HepG2 (cell line): ENCODE data around the gene MRM1.

ENCODE experiments used
- BHLHE40 ChIP-seq: IDR thresholded peaks from 2 replicates; pipeline ENCODE4 v1.6.1; 2011; ENCODE audit warnings: low read length, improper control_type of control experiment
- CHCHD3 ChIP-seq: sonication (generic); formaldehyde crosslinking; IDR thresholded peaks from 2 replicates; pipeline ENCODE4 v1.8.0; 2022; ENCODE audit warnings: mild to moderate bottlenecking, missing genetic modification reagents, moderate library complexity
- PHF8 ChIP-seq: sonication (generic); formaldehyde crosslinking; IDR thresholded peaks from 2 replicates; pipeline ENCODE4 v1.5.0; 2020; ENCODE audit warnings: missing genetic modification reagents
- RFX5 ChIP-seq: IDR thresholded peaks from 2 replicates; pipeline ENCODE4 v1.6.1; 2011; ENCODE audit warnings: low read depth, low read length, improper control_type of control experiment
- ZFP36L1 ChIP-seq: sonication (generic); formaldehyde crosslinking; IDR thresholded peaks from 2 replicates; pipeline ENCODE4 v1.8.0; 2022; ENCODE audit warnings: mild to moderate bottlenecking, missing genetic modification reagents, moderate library complexity
- TF ChIP-seq, protein P1 (sequence below): sonication (generic); formaldehyde crosslinking; IDR thresholded peaks from 2 replicates; pipeline ENCODE4 v1.5.0; 2020; ENCODE audit warnings: mild to moderate bottlenecking, missing genetic modification reagents, moderate library complexity
- TF ChIP-seq, protein P2 (sequence below): IDR thresholded peaks from 2 replicates; pipeline ENCODE4 v1.6.1; 2016; ENCODE audit warnings: missing biosample characterization, missing genetic modification reagents, low read depth

DNA sequence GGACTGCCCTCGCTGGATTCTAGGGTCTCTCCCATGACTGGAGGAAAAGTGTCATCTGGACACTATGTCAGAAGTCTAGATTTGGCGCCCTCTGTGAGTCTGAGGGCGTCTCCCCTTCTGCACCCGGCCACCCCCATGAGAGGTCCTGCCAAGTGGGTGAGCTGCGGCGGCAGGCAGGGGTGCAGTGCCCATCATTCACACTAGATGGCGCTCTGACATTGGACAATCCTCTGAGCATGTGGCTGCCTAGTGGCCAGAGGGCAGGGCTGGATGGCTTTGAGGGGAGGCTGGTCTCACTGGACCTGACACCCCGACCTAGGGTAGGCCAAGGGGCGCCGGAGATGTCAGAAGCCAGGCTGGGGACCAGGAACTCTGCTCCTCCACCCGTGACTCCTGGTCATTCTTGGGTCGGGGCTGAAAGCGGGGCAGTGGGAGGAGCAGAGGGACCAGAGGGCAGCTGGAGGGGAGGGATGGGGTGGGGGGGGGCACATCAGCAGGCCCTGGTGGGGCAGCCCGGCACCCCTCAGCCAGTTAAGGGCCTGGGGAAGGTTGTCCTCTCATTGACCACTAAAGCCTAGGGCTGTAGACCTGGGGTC is 28.0 kb downstream of the MRM1 start:
- TF ChIP-seq BHLHE40 (no peak), ZFP36L1 (CRISPR knock-in tag) (no peak), PHF8 (CRISPR knock-in tag) (no peak), CHCHD3 (CRISPR knock-in tag) (no peak), RFX5 (no peak)
- TF ChIP-seq, protein P1, sequence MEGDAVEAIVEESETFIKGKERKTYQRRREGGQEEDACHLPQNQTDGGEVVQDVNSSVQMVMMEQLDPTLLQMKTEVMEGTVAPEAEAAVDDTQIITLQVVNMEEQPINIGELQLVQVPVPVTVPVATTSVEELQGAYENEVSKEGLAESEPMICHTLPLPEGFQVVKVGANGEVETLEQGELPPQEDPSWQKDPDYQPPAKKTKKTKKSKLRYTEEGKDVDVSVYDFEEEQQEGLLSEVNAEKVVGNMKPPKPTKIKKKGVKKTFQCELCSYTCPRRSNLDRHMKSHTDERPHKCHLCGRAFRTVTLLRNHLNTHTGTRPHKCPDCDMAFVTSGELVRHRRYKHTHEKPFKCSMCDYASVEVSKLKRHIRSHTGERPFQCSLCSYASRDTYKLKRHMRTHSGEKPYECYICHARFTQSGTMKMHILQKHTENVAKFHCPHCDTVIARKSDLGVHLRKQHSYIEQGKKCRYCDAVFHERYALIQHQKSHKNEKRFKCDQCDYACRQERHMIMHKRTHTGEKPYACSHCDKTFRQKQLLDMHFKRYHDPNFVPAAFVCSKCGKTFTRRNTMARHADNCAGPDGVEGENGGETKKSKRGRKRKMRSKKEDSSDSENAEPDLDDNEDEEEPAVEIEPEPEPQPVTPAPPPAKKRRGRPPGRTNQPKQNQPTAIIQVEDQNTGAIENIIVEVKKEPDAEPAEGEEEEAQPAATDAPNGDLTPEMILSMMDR = peak; percentile 98
- TF ChIP-seq, protein P2, sequence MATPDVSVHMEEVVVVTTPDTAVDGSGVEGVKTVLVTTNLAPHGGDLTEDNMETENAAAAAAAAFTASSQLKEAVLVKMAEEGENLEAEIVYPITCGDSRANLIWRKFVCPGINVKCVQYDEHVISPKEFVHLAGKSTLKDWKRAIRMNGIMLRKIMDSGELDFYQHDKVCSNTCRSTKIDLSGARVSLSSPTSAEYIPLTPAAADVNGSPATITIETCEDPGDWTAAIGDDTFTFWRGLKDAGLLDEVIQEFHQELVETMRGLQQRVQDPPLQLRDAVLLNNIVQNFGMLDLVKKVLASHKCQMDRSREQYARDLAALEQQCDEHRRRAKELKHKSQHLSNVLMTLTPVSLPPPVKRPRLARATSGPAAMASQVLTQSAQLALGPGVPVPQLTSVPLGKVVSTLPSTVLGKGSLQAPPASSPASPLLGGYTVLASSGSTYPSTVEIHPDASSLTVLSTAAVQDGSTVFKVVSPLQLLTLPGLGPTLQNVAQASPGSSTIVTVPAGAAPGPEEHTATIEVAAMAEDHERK (CRISPR knock-in tag) = no peak
